Measurements from ENCODE around the gene DCTN1.

DNA sequence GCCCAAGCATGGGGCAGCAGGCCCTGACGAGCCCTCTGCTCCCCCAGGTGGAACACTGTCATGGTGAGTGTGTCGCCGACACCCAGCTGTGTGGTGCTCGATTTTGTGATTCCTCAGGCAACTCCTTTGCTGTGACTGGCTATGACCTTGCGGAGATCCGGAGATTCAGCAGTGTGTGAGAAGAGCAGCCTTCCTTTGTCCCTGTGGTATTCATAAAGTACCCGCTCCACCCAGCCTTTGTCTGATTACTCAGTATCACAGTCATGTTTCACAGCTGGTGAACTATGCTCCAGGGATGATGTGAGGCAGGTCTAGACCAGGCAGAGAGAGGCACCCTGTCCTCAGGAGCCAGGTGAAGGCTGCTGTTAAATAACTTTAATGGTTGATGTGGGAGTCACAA is 45.4 kb upstream of the DCTN1 start:
- TF ChIP-seq POLR2AphosphoS5 (IDR thresholded peaks at IDR 0.05; ENCODE audit: insufficient read depth, low read depth, low read length) (no peak), POLR2A (IDR thresholded peaks at IDR 0.05; ENCODE audit: low read depth, low read length) (no peak), JUN (IDR thresholded peaks at IDR 0.05; ENCODE audit: borderline replicate concordance, insufficient read depth, insufficient read length, low read depth) (no peak)
- TF ChIP-seq, protein P1, sequence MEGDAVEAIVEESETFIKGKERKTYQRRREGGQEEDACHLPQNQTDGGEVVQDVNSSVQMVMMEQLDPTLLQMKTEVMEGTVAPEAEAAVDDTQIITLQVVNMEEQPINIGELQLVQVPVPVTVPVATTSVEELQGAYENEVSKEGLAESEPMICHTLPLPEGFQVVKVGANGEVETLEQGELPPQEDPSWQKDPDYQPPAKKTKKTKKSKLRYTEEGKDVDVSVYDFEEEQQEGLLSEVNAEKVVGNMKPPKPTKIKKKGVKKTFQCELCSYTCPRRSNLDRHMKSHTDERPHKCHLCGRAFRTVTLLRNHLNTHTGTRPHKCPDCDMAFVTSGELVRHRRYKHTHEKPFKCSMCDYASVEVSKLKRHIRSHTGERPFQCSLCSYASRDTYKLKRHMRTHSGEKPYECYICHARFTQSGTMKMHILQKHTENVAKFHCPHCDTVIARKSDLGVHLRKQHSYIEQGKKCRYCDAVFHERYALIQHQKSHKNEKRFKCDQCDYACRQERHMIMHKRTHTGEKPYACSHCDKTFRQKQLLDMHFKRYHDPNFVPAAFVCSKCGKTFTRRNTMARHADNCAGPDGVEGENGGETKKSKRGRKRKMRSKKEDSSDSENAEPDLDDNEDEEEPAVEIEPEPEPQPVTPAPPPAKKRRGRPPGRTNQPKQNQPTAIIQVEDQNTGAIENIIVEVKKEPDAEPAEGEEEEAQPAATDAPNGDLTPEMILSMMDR (IDR thresholded peaks at IDR 0.05; ENCODE audit: extremely low read depth in 1 of 2, insufficient read depth in 1 of 2, low read depth in 1 of 2, low read length in 2 of 2) = no peak
- TF ChIP-seq, protein P2, sequence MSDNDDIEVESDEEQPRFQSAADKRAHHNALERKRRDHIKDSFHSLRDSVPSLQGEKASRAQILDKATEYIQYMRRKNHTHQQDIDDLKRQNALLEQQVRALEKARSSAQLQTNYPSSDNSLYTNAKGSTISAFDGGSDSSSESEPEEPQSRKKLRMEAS (IDR thresholded peaks at IDR 0.05; ENCODE audit: insufficient read depth, insufficient read length) = no peak
